Measurements from ENCODE around the gene SMC1B. TPM values are rescaled to one million over a fixed set of nuclear protein-coding genes. Genes with fewer than 3 reads are reported as not detected.
"Not testable (repeated sequence)": the region's sequence is repeated elsewhere in the genome, so short reads cannot be mapped to it uniquely, and the experiment has no call there.

SMC1B gene
- total RNA-seq, 1 donor from 2014 or later: under 0.01 TPM

- DNase-seq (ENCODE audit: low read depth, low spot score): no peak
These were observed 107.8 kb downstream of the SMC1B start for GRCh38 chr22:45305456-45306075.

DNA sequence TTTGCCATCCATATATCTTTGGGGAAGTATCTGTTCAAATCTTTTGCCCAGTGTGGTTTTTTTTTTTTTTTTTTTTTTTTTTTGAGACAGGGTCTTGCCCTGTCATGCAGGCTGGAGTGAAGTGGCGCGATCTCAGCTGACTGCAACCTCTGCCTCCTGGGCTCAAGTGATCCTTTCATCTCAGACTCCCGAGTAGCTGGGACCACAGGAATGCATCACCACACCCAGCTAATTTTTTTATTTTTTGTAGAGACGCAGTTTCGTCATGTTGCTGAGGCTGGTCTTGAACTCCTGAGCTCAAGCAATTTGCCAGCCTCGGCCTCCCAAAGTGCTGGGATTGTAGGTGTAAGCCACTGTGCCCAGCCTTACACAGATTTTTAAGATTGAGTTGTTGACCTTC is 108.4 kb downstream of the SMC1B start:
- no peak for DNase-seq (ENCODE audit: low read depth, low spot score)

- no peak for DNase-seq (ENCODE audit: low read depth, low spot score)
These were observed 110.2 kb downstream of the SMC1B start for GRCh38 chr22:45303181-45303580.

- DNase-seq (ENCODE audit: low read depth, low spot score): no peak
These were observed 110.6 kb downstream of the SMC1B start for GRCh38 chr22:45302751-45303150.

DNA sequence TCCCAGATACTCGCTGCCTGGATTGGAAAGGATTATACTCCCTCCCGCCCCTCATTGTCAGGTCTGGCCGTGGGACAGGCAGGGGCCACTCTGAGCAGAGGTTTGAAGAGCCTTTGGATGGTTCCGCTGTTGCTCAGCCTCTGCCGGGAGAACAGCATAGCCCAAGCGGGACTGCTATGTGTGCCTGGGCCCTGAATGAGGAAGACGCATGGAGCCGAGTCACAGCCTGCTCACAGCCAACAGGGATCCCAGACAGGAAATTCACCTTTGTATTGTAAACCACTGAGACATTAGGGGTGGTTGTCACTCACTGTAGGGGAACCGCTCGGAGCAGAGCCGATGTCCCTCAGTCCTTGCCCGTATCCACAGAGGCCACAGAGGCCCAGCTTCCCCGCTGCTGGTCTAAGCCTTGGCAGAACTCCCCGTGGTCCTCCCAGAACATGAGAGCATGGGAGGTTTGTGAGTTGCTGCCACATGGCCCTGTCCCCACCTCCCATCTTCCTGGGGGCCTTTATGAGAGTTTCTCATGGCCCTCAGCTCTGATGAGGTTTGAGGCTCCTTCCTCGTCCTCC is 114.4 kb downstream of the SMC1B start:
- DNase-seq (ENCODE audit: low read depth, low spot score): no peak

DNA sequence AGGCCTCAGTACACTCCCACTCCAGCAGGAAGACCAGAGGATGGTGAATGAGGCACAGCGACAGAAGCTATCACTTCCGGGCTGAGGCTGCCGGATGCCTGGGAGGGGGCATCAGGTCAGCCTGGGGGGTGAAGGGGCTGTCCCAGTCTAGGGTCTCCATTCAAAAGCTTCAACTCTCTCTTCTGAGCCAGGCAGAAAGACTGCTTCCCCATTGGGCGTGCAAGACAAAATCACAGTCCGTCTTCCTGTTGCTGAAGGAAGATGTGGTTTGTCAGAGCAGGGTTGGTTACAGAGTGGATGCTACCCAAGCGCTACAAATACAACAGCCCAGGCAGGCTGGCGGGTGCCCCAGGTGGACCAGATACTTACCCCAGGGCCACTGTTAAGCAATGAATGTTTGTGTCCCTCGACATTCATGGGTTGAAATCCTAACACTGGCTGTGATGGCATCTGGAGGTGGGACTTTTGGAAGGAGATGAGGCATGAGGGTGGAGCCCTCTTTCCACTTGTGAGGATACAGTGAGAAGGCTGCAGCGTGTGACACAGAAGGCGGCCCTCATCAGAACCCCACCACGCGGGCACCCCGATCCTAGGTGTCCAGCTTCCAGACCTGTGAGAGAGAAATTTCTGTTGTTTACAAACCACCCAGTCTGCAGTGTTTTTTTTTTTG is 116.6 kb downstream of the SMC1B start:
- no peak for DNase-seq (ENCODE audit: low read depth, low spot score)

DNA sequence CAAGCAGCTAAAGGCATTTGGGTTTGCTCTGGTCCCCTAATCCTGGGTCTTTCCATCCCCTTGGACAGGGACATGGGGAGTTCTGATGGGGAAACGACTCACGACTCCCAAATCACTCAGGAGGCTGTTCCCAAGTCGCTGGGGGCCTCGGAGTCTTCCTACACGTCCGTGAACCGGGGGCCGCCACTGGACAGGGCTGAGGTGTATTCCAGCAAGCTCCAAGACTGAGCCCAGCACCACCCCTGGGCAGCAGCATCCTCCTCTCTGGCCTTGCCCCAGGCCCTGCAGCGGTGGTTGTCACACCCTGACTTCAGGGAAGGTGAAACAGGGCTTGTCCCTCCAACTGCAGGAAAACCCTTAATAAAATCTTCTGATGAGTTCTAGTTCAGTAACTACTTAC is 117.9 kb downstream of the SMC1B start:
- no peak for DNase-seq (ENCODE audit: low read depth, low spot score)

DNA sequence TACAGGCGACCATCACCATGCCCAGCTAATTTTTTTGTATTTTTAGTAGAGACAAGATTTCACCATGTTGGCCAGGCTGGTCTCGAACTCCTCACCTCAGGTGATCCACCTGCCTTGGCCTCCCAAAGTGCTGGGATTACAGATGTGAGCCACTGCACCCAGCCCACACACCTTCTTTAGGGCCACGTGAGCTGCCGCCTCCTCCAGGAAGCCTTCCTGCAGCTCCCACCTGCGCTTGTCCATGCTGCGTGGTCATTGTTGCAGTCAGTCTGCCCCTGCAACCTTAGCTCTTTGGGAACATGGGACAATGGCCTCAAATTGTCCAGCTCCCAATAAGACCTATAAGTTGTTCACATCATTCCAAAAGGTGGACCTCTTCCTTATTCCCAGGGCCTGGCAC is 118.4 kb downstream of the SMC1B start:
- DNase-seq (ENCODE audit: low read depth, low spot score): not testable (repeated sequence)

Other genes with a start within 250 kb of the SMC1B start
- gene NUP50, start 249.7 kb downstream of the SMC1B start, total RNA-seq: 73.9 and 93.3 TPM in 2 replicates
- 43.4 and 60.9 TPM in 2 replicates for gene KIAA0930, start 172.7 kb downstream of the SMC1B start, total RNA-seq
- not detected in 2 replicates for gene UPK3A, start 128.7 kb downstream of the SMC1B start, total RNA-seq
- 14.2 and 14.5 TPM in 2 replicates for gene FAM118A, start 103.7 kb downstream of the SMC1B start, total RNA-seq
- 0.86 and 1.7 TPM in 2 replicates for gene RIBC2, start 94 bp upstream of the SMC1B start, total RNA-seq
- 0.13 and 0.35 TPM in 2 replicates for gene FBLN1, start 89.3 kb upstream of the SMC1B start, total RNA-seq

Data from pulmonary artery endothelial cell (primary cell).